ENCODE results near the gene LHFPL3. TPM values are rescaled to one million over a fixed set of nuclear protein-coding genes. Genes with fewer than 3 reads are reported as not detected.

The LHFPL3 gene
- total and polyA plus RNA-seq, 9 of the 15 experiments (the other 6 are each of a cell fraction or from before 2014, with no cell fraction given) = 0.21 to 0.52 TPM; not detected in 7

- TF ChIP-seq TSHZ1 (CRISPR knock-in tag; IDR thresholded peaks at IDR 0.05) (no peak), MAX (CRISPR knock-in tag; IDR thresholded peaks at IDR 0.05) (no peak), THAP12 (CRISPR knock-in tag; IDR thresholded peaks at IDR 0.05) (no peak), TFE3 (CRISPR knock-in tag; IDR thresholded peaks at IDR 0.05) (no peak), MTA1 (IDR thresholded peaks at IDR 0.05; ENCODE audit: borderline replicate concordance) (no peak), CBX5 (IDR thresholded peaks at IDR 0.05; ENCODE audit: borderline replicate concordance, low read depth) (0 out of 2 replicates have a peak, but pooled peaks have one; percentile 34), SMARCA4 (IDR thresholded peaks at IDR 0.05) (no peak)
These were observed 59.8 kb downstream of the LHFPL3 start (continued) for GRCh38 chr7:104388222-104388621.

All from K562 (cell line).